ENCODE data around the gene SLC5A11. TPM values are rescaled to one million over a fixed set of nuclear protein-coding genes. Genes with fewer than 3 reads are reported as not detected.

SLC5A11 gene
- total RNA-seq, 1 experiment from 2014 or later = 0.47 TPM

DNA sequence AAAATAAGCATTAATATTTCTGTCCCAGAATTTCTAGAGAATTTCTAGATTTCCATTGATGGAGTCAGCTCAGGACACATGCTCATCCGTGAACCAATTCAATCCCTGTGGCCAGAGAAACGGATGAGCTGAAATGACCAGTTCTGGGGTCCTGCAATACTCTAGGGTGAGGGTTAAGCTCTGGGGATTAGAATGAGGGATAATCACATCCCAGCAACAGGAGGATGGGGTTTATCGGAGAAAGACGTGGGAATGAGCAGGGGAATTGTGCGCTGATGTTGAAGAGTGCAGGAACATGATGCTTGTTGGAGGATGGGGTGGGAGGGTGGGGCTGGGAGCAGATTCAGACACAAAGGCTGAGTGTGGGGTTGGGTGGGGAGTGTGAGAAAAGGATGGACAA lies 64.1 kb downstream of the SLC5A11 start:
- TF ChIP-seq, protein P1, sequence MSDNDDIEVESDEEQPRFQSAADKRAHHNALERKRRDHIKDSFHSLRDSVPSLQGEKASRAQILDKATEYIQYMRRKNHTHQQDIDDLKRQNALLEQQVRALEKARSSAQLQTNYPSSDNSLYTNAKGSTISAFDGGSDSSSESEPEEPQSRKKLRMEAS (IDR thresholded peaks at IDR 0.05) = no peak
- TF ChIP-seq FOSL1 (IDR thresholded peaks at IDR 0.05; ENCODE audit: low read depth) (no peak), RAD21 (IDR thresholded peaks at IDR 0.05; ENCODE audit: low read depth) (no peak)
- Histone ChIP-seq H3K4me2 (ENCODE audit: low read length) (no peak overlapping the region), H3K27ac (ENCODE audit: low read depth, low read length) (no peak overlapping the region), H3K27me3 (ENCODE audit: insufficient read depth, low read length) (no peaks in the 10 kb centered on the region), H3K4me3 (replicated peaks in 1 of 2; ENCODE audit: low read depth in 1 of 2, low read length in 2 of 2) (no peak overlapping the region), H2AFZ (ENCODE audit: low read depth, low read length, poor library complexity, severe bottlenecking) (no peak overlapping the region), H3K9me3 (ENCODE audit: control insufficient read depth in 1 of 2, insufficient read depth in 1 of 2, low read depth in 1 of 2, low read length in 2 of 2) (no peaks in the 10 kb centered on the region), H3K9ac (ENCODE audit: low read length) (no peak overlapping the region), H3K9me2 (ENCODE audit: insufficient read depth) (no peaks in the 10 kb centered on the region), H3K36me3 (ENCODE audit: control insufficient read depth in 1 of 2, insufficient read depth in 2 of 2, low read length in 2 of 2) (no peaks in the 10 kb centered on the region), H3K4me1 (ENCODE audit: control insufficient read depth in 1 of 2, insufficient read depth in 2 of 2, low read length in 2 of 2) (no peaks in the 10 kb centered on the region), H4K20me1 (ENCODE audit: insufficient read depth) (no peaks in the 10 kb centered on the region), H3K79me2 (ENCODE audit: insufficient read depth, low read length) (no peaks in the 10 kb centered on the region)
- intact Hi-C loops (cut with micrococcal nuclease) = no loop called here
- DNase-seq (ENCODE audit: low read depth, low spot score) (no peak), ATAC-seq (no peak)
- RAD21 ChIA-PET (ENCODE audit: low non-redundant PET in 1 of 2, low total read pairs in 2 of 2, uncharacterized antibody in 2 of 2, unreplicated experiment in 2 of 2) = no interaction called here
- CTCF ChIA-PET = no interaction called here
- POLR2A ChIA-PET = no interaction called here
- no TSS peak for BruUV-seq (replicated peaks)

DNA sequence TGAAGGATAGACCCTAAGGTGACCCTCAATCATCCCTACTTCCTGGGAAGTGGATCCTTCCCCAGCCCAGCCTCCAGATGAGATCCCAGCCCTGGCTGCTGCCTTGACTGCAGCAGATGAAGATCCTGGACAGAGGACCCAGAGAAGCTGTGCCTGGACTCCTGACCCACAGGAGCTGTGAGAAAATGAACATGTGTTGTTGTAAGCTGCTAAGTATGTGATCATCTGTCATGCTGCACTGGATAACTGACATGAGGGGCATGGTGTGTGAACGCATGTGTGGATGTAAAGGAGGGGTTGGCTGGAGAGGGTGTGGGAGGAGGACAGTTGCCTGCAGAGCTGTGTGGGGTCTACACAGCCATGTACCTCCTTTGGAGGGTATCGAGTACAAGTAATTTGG lies 69.3 kb downstream of the SLC5A11 start:
- Histone ChIP-seq H3K4me2 (ENCODE audit: low read length) (no peak overlapping the region), H3K9me2 (ENCODE audit: insufficient read depth) (no peaks in the 10 kb centered on the region), H3K27me3 (ENCODE audit: insufficient read depth, low read length) (no peaks in the 10 kb centered on the region), H3K36me3 (ENCODE audit: control insufficient read depth in 1 of 2, insufficient read depth in 2 of 2, low read length in 2 of 2) (no peaks in the 10 kb centered on the region), H3K4me1 (ENCODE audit: control insufficient read depth in 1 of 2, insufficient read depth in 2 of 2, low read length in 2 of 2) (no peaks in the 10 kb centered on the region), H3K27ac (ENCODE audit: low read depth, low read length) (no peak overlapping the region), H3K79me2 (ENCODE audit: insufficient read depth, low read length) (no peaks in the 10 kb centered on the region), H3K9me3 (ENCODE audit: control insufficient read depth in 1 of 2, insufficient read depth in 1 of 2, low read depth in 1 of 2, low read length in 2 of 2) (no peaks in the 10 kb centered on the region), H3K4me3 (replicated peaks in 1 of 2; ENCODE audit: low read depth in 1 of 2, low read length in 2 of 2) (no peak overlapping the region), H4K20me1 (ENCODE audit: insufficient read depth) (no peaks in the 10 kb centered on the region), H2AFZ (ENCODE audit: low read depth, low read length, poor library complexity, severe bottlenecking) (no peak overlapping the region), H3K9ac (ENCODE audit: low read length) (no peak overlapping the region)
- no TSS peak for BruUV-seq (replicated peaks)
- ChIA-PET RAD21 (ENCODE audit: low non-redundant PET in 1 of 2, low total read pairs in 2 of 2, uncharacterized antibody in 2 of 2, unreplicated experiment in 2 of 2) (no interaction called here), CTCF (interaction anchor here (1.7 kb wide), 1 partner anchor 9 kb away, joined by 5 read pairs; no protein-coding TSS in a partner anchor), POLR2A (no interaction called here)
- intact Hi-C loops (cut with micrococcal nuclease) = no loop called here
- ATAC-seq (no peak), DNase-seq (ENCODE audit: low read depth, low spot score) (no peak)
- TF ChIP-seq EGR1 (IDR thresholded peaks at IDR 0.05; ENCODE audit: low read depth) (no peak), EZH2 (IDR thresholded peaks at IDR 0.05) (no peak), YY1 (IDR thresholded peaks at IDR 0.05; ENCODE audit: extremely low read depth, insufficient replicate concordance, low read depth, low read length) (no peak), SRF (IDR thresholded peaks at IDR 0.05; ENCODE audit: low read depth) (no peak), POLR2AphosphoS5 (IDR thresholded peaks at IDR 0.05; ENCODE audit: low read depth, low read length) (no peak), FOSL1 (IDR thresholded peaks at IDR 0.05; ENCODE audit: low read depth) (no peak), ZFX (IDR thresholded peaks at IDR 0.05) (no peak), POLR2A (IDR thresholded peaks at IDR 0.05; ENCODE audit: borderline replicate concordance, extremely low read depth, insufficient read depth, insufficient read length) (no peak)
- TF ChIP-seq, protein P2, sequence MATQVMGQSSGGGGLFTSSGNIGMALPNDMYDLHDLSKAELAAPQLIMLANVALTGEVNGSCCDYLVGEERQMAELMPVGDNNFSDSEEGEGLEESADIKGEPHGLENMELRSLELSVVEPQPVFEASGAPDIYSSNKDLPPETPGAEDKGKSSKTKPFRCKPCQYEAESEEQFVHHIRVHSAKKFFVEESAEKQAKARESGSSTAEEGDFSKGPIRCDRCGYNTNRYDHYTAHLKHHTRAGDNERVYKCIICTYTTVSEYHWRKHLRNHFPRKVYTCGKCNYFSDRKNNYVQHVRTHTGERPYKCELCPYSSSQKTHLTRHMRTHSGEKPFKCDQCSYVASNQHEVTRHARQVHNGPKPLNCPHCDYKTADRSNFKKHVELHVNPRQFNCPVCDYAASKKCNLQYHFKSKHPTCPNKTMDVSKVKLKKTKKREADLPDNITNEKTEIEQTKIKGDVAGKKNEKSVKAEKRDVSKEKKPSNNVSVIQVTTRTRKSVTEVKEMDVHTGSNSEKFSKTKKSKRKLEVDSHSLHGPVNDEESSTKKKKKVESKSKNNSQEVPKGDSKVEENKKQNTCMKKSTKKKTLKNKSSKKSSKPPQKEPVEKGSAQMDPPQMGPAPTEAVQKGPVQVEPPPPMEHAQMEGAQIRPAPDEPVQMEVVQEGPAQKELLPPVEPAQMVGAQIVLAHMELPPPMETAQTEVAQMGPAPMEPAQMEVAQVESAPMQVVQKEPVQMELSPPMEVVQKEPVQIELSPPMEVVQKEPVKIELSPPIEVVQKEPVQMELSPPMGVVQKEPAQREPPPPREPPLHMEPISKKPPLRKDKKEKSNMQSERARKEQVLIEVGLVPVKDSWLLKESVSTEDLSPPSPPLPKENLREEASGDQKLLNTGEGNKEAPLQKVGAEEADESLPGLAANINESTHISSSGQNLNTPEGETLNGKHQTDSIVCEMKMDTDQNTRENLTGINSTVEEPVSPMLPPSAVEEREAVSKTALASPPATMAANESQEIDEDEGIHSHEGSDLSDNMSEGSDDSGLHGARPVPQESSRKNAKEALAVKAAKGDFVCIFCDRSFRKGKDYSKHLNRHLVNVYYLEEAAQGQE (IDR thresholded peaks at IDR 0.05; ENCODE audit: low read depth) = no peak
- TF ChIP-seq, protein P3, sequence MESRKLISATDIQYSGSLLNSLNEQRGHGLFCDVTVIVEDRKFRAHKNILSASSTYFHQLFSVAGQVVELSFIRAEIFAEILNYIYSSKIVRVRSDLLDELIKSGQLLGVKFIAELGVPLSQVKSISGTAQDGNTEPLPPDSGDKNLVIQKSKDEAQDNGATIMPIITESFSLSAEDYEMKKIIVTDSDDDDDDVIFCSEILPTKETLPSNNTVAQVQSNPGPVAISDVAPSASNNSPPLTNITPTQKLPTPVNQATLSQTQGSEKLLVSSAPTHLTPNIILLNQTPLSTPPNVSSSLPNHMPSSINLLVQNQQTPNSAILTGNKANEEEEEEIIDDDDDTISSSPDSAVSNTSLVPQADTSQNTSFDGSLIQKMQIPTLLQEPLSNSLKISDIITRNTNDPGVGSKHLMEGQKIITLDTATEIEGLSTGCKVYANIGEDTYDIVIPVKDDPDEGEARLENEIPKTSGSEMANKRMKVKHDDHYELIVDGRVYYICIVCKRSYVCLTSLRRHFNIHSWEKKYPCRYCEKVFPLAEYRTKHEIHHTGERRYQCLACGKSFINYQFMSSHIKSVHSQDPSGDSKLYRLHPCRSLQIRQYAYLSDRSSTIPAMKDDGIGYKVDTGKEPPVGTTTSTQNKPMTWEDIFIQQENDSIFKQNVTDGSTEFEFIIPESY (IDR thresholded peaks at IDR 0.05; ENCODE audit: extremely low read depth, insufficient replicate concordance, low read length) = no peak
- TF ChIP-seq, protein P4, sequence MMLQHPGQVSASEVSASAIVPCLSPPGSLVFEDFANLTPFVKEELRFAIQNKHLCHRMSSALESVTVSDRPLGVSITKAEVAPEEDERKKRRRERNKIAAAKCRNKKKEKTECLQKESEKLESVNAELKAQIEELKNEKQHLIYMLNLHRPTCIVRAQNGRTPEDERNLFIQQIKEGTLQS (IDR thresholded peaks at IDR 0.05) = no peak
- TF ChIP-seq, protein P1 (IDR thresholded peaks at IDR 0.05) = no peak

All from HCT116 (cell line).